ENCODE results near the gene ATP6V0E2.
"Not testable (repeated sequence)": the region's sequence is repeated elsewhere in the genome, so short reads cannot be mapped to it uniquely, and the experiment has no call there.

The ATP6V0E2 gene

GRCh38 chr7:149879766-149880637, 6.2 kb downstream of the ATP6V0E2 start:
- FAIRE-seq = no peak

GRCh38 chr7:149880638-149881311, 7.0 kb downstream of the ATP6V0E2 start:
- FAIRE-seq = no peak

- no peak for FAIRE-seq
Measured at GRCh38 chr7:149881328-149882247, 7.8 kb downstream of the ATP6V0E2 start.

GRCh38 chr7:149882248-149883047, 8.7 kb downstream of the ATP6V0E2 start:
- FAIRE-seq = no peak

- FAIRE-seq = no peak
Measured at GRCh38 chr7:149883048-149883438, 9.3 kb downstream of the ATP6V0E2 start.

- no peak for FAIRE-seq
Measured at GRCh38 chr7:149883452-149883861, 9.7 kb downstream of the ATP6V0E2 start.

GRCh38 chr7:149884016-149884415, 10.2 kb downstream of the ATP6V0E2 start:
- FAIRE-seq = no peak

GRCh38 chr7:149884541-149884940, 10.8 kb downstream of the ATP6V0E2 start:
- FAIRE-seq = no peak

- no peak for FAIRE-seq
Measured at GRCh38 chr7:149885191-149886017, 11.6 kb downstream of the ATP6V0E2 start.

- no peak for FAIRE-seq
Measured at GRCh38 chr7:149886018-149886415, 12.2 kb downstream of the ATP6V0E2 start.

- no peak for FAIRE-seq
Measured at GRCh38 chr7:149887311-149887710, 13.5 kb downstream of the ATP6V0E2 start.

GRCh38 chr7:149890715-149891114, 16.9 kb downstream of the ATP6V0E2 start:
- not testable (repeated sequence) for FAIRE-seq

- not testable (repeated sequence) for FAIRE-seq
Measured at GRCh38 chr7:149894957-149895356, 21.2 kb downstream of the ATP6V0E2 start.

- FAIRE-seq = not testable (repeated sequence)
Measured at GRCh38 chr7:149907776-149908376, 34.1 kb downstream of the ATP6V0E2 start.

GRCh38 chr7:149910219-149910618, 36.5 kb downstream of the ATP6V0E2 start:
- not testable (repeated sequence) for FAIRE-seq

- not testable (repeated sequence) for FAIRE-seq
Measured at GRCh38 chr7:149912126-149912525, 38.4 kb downstream of the ATP6V0E2 start.

GRCh38 chr7:149926414-149926813, 52.6 kb downstream of the ATP6V0E2 start:
- not testable (repeated sequence) for FAIRE-seq
